KMS-11 (cell line): Measurements from ENCODE around the gene TLE4.

ENCODE experiments used
- H2AFZ ChIP-seq: fragments of 200-600 bp; sonication (generic); 2 replicates; pipeline ENCODE4 v1.6.1; 2016; ENCODE audit warnings: antibody characterized with exemption, mixed run types, low read depth
- H3K27ac ChIP-seq: fragments of 200-600 bp; sonication (generic); 2 replicates; pipeline ENCODE4 v1.6.1; 2016; ENCODE audit warnings: mild to moderate bottlenecking, mixed run types
- H3K27me3 ChIP-seq: fragments of 200-600 bp; sonication (generic); 2 replicates; pipeline ENCODE4 v1.6.1; 2017; ENCODE audit warnings: mild to moderate bottlenecking, low read depth, mixed run types, moderate library complexity; ENCODE audit not compliant: insufficient read depth
- H3K36me3 ChIP-seq: fragments of 200-600 bp; sonication (generic); 2 replicates; pipeline ENCODE4 v1.6.1; 2017; ENCODE audit warnings: mild to moderate bottlenecking, mixed run types; ENCODE audit not compliant: insufficient read depth
- H3K4me1 ChIP-seq: fragments of 200-600 bp; sonication (generic); 2 replicates; pipeline ENCODE4 v1.6.1; 2016; ENCODE audit warnings: mild to moderate bottlenecking, low read depth, mixed run types; ENCODE audit not compliant: poor library complexity, severe bottlenecking
- H3K4me2 ChIP-seq: fragments of 200-600 bp; sonication (generic); 2 replicates; pipeline ENCODE4 v1.7.0; 2016; ENCODE audit warnings: mild to moderate bottlenecking, mixed run types
- H3K4me3 ChIP-seq: fragments of 200-600 bp; sonication (generic); IDR thresholded peaks from 2 replicates; pipeline ENCODE4 v1.6.1; 2017; ENCODE audit warnings: low read depth, low read length, mixed read lengths; ENCODE audit not compliant: insufficient read depth
- H3K79me2 ChIP-seq: fragments of 200-600 bp; sonication (generic); 2 replicates; pipeline ENCODE4 v1.6.1; 2016; ENCODE audit warnings: low read depth, mixed run types; ENCODE audit not compliant: insufficient read depth
- H3K9ac ChIP-seq: fragments of 200-600 bp; sonication (generic); 2 replicates; pipeline ENCODE4 v1.6.1; 2016; ENCODE audit warnings: mild to moderate bottlenecking, mixed run types
- H4K20me1 ChIP-seq: fragments of 200-600 bp; sonication (generic); 2 replicates; pipeline ENCODE4 v1.6.1; 2016; ENCODE audit warnings: mild to moderate bottlenecking, mixed run types; ENCODE audit not compliant: insufficient read depth
- TF ChIP-seq, protein P1 (sequence below): fragments of 200-600 bp; sonication (generic); conservative IDR thresholded peaks from 2 replicates; pipeline ENCODE4 v1.6.1; 2017; ENCODE audit warnings: low read depth, mild to moderate bottlenecking, antibody characterized with exemption, low read length, moderate library complexity, mixed read lengths

TLE4 gene

DNA sequence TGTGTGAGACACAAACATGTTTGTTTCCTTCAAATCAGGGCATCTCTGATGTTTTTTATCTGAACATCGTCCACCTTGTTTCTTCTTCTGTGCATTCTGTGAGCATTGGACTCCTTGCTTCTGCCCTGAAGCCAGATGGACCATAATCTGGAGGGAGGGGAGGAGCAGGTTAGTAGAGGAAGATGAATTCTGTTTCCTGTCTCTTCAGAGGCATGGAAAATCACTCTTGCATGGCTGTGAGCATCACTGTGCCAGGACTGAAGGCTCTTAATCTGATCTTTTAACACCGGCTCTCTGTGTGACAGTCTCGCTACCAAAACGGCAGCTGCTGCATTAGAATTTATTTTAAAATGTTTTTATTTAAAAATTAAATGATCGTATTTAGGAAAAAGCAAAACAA lies 43.3 kb downstream of the TLE4 start:
- Histone ChIP-seq H4K20me1 (no peaks in the 10 kb centered on the region), H3K4me1 (no peaks in the 10 kb centered on the region), H3K27me3 (no peaks in the 10 kb centered on the region), H3K4me2 (no peak overlapping the region), H3K79me2 (no peaks in the 10 kb centered on the region), H3K9ac (no peak overlapping the region), H3K36me3 (no peaks in the 10 kb centered on the region), H3K4me3 (no peak overlapping the region), H2AFZ (no peak overlapping the region), H3K27ac (no peak overlapping the region)
- TF ChIP-seq, protein P1, sequence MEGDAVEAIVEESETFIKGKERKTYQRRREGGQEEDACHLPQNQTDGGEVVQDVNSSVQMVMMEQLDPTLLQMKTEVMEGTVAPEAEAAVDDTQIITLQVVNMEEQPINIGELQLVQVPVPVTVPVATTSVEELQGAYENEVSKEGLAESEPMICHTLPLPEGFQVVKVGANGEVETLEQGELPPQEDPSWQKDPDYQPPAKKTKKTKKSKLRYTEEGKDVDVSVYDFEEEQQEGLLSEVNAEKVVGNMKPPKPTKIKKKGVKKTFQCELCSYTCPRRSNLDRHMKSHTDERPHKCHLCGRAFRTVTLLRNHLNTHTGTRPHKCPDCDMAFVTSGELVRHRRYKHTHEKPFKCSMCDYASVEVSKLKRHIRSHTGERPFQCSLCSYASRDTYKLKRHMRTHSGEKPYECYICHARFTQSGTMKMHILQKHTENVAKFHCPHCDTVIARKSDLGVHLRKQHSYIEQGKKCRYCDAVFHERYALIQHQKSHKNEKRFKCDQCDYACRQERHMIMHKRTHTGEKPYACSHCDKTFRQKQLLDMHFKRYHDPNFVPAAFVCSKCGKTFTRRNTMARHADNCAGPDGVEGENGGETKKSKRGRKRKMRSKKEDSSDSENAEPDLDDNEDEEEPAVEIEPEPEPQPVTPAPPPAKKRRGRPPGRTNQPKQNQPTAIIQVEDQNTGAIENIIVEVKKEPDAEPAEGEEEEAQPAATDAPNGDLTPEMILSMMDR = no peak

DNA sequence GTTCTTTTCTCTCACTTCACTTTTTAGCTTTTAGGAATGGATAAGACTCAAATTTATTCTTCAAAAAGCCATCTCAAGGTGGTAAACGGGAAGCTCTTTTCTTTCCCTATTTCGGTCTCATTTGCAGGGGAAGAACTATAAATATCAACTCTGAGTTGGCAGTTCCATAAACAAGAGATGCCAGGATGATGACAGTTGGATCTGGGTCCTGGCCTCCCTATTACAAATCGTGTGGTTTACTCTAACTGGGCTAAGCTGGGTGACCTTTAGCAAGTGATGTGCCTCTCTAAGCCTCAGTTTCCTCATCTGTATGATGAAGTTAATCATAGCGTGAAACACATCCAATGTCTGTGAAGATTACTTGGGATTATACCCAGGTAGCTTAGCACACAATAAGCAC lies 44.2 kb downstream of the TLE4 start:
- no peak overlapping the region for H3K27ac ChIP-seq
- H3K9ac ChIP-seq = no peak overlapping the region
- H3K36me3 ChIP-seq = no peaks in the 10 kb centered on the region
- no peak overlapping the region for H3K4me3 ChIP-seq
- H3K79me2 ChIP-seq = no peaks in the 10 kb centered on the region
- no peaks in the 10 kb centered on the region for H3K27me3 ChIP-seq
- no peaks in the 10 kb centered on the region for H4K20me1 ChIP-seq
- TF ChIP-seq, protein P1 = no peak
- no peaks in the 10 kb centered on the region for H3K4me1 ChIP-seq
- no peak overlapping the region for H2AFZ ChIP-seq
- no peak overlapping the region for H3K4me2 ChIP-seq

DNA sequence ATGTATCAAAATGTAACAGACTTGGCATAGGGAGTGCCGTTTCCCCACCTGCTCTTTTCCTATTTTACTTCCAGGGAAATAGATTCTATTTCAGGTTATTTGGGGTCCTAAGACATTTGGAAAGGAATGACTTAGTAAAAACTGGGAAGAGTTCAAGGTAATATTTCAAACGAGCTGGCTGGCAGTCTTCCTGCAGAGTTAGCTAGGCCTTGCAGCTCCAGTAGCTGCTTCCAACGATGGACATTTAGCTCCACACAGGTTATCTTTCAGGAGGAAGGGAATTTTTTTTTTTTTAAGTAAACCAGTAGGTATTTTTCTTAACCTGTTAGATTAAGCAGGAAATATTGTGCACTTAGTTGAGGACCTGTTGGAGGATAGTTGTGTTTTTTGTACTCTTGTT lies 45.2 kb downstream of the TLE4 start:
- H3K4me1 ChIP-seq = no peaks in the 10 kb centered on the region
- TF ChIP-seq, protein P1 = no peak
- H2AFZ ChIP-seq = no peak overlapping the region
- H3K27me3 ChIP-seq = no peaks in the 10 kb centered on the region
- H3K36me3 ChIP-seq = no peaks in the 10 kb centered on the region
- H3K9ac ChIP-seq = no peak overlapping the region
- no peak overlapping the region for H3K4me2 ChIP-seq
- no peaks in the 10 kb centered on the region for H4K20me1 ChIP-seq
- no peaks in the 10 kb centered on the region for H3K79me2 ChIP-seq
- H3K27ac ChIP-seq = no peak overlapping the region
- H3K4me3 ChIP-seq = no peak overlapping the region

DNA sequence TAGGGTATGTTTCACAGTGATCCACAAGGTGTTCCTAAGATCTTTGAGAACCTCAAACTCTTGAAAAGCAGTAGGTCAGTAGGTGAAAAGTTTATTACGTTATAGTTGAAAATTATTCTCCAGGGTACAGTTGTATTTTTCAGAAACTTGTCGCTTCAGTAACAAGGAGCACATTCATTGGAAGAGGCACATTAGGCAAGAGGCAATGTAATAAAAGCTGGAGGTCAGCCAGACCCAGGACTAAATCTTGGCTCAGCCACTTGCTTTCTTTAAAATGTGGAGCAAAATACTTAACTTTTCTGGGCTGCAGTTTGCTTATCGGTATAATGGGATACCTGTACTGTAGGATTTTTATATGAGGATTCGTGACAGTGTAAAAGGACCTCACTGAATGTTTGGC lies 45.6 kb downstream of the TLE4 start:
- Histone ChIP-seq H3K27ac (no peak overlapping the region), H2AFZ (no peak overlapping the region), H3K4me2 (no peak overlapping the region), H3K36me3 (no peaks in the 10 kb centered on the region), H3K79me2 (no peaks in the 10 kb centered on the region), H3K4me3 (no peak overlapping the region), H3K9ac (no peak overlapping the region), H3K4me1 (no peaks in the 10 kb centered on the region), H4K20me1 (no peaks in the 10 kb centered on the region), H3K27me3 (no peaks in the 10 kb centered on the region)
- TF ChIP-seq, protein P1 = no peak

DNA sequence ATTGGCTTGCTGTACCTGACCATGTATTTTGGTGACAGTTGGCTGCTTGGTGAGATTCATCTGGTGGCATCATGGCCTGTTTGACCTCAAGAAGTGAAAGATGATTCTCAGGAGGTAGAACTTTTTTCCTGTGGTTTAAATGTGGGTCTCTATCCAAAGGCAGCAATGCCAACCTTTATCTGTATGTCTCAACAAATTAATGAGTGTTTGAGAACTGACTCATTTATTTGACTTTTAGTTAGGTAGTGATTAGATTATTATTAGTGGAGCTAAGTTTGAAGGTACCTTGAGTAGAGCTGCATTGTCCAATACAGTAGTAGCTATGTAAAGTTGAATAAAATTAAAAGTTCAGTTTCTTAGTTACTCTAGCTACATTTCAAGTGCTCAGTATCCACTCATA lies 48.2 kb downstream of the TLE4 start:
- Histone ChIP-seq H3K4me3 (no peak overlapping the region), H3K4me2 (no peak overlapping the region), H3K27me3 (no peaks in the 10 kb centered on the region), H2AFZ (no peak overlapping the region), H3K36me3 (no peaks in the 10 kb centered on the region), H4K20me1 (no peaks in the 10 kb centered on the region), H3K4me1 (no peaks in the 10 kb centered on the region), H3K79me2 (no peaks in the 10 kb centered on the region), H3K27ac (no peak overlapping the region), H3K9ac (no peak overlapping the region)
- TF ChIP-seq, protein P1 = no peak
